GM12874 (cell line): Measurements from ENCODE around the gene CCDC171.

Experiments
- CTCF ChIP-seq: IDR thresholded peaks from 2 replicates; pipeline ENCODE4 v1.5.1; 2011; ENCODE audit warnings: low read depth, mild to moderate bottlenecking, control low read depth, low read length, moderate library complexity; ENCODE audit not compliant: insufficient read depth

Gene CCDC171

GRCh38 chr9:15572200-15572770 is 19.4 kb downstream of the CCDC171 start:
- TF ChIP-seq CTCF = no peak

GRCh38 chr9:15576350-15577050 is 23.7 kb downstream of the CCDC171 start:
- no peak for TF ChIP-seq CTCF

- no peak for TF ChIP-seq CTCF
These were observed 25.9 kb downstream of the CCDC171 start for GRCh38 chr9:15578714-15579113.

GRCh38 chr9:15584379-15584778 is 31.5 kb downstream of the CCDC171 start:
- TF ChIP-seq CTCF = no peak

GRCh38 chr9:15592317-15592716 is 39.5 kb downstream of the CCDC171 start:
- no peak for TF ChIP-seq CTCF

GRCh38 chr9:15606643-15607472 is 54.0 kb downstream of the CCDC171 start:
- TF ChIP-seq CTCF = peak; percentile 36; the same call in 1 of the 2 replicates

- no peak for TF ChIP-seq CTCF
These were observed 60.1 kb downstream of the CCDC171 start for GRCh38 chr9:15612962-15613361.
